Measurements from ENCODE around the gene MMAA. TPM values are rescaled to one million over a fixed set of nuclear protein-coding genes. Genes with fewer than 3 reads are reported as not detected.
"Not testable (repeated sequence)": the region's sequence is repeated elsewhere in the genome, so short reads cannot be mapped to it uniquely, and the experiment has no call there.

The MMAA gene
- total RNA-seq, 6 donors from 2014 or later = 2.1 to 11.7 (median 7.6) TPM

DNA sequence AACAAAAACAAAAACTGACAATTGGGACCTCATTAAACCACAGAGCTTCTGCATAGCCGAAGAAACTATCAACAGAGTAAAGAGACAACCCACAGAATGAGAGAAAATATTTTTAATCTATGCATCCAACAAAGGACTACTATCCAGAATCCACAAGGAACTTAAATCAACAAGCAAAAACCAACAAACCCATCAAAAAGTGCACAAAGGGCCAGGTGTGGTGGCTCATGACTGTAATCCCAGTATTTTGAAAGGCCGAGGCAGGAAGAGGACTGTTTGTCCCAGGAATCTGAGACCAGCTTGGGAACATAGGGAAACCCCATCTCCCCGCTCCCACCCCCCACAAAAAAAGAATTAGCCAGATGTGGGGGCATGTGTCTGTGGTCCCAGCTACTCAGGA lies 71.4 kb downstream of the MMAA start:
- Histone ChIP-seq H3K4me1 (no peaks in the 10 kb centered on the region), H3K4me3 (no peak overlapping the region), H3K27ac (no peak overlapping the region), H3K27me3 (no peaks in the 10 kb centered on the region), H3K9me3 (no peaks in the 10 kb centered on the region), H3K36me3 (no peaks in the 10 kb centered on the region)
- TF ChIP-seq EP300 (IDR thresholded peaks at IDR 0.05) = no peak
- TF ChIP-seq POLR2A (IDR thresholded peaks at IDR 0.05) = no peak
- no peak for TF ChIP-seq POLR2AphosphoS5 (IDR thresholded peaks at IDR 0.05)
- ATAC-seq (ENCODE audit: low FRiP score in 2 of 2) (no peak), DNase-seq (no peak)
- 88 to 90% methylated on average over 3 of the region's 3 CpGs for WGBS, 2 donors

DNA sequence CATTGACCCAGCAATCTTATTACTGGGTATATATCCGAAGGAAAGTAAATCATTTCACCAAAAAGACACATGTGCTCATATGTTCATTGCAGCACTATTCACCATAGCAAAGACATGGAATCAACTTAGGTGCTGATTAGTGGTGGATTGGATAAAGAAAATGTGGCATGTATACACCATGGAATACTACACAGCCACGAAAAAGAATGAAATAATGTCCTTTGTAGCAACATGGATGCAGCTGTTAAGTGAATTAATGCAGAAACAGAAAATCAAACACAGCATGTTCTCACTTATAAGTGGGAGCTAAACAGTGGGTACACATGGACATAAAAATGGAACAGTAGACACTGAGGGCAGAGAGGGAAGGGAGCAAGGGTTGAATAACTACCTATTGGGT lies 72.2 kb downstream of the MMAA start:
- WGBS, 2 donors = 91 to 92% methylated on average over 2 of the region's 2 CpGs
- H3K36me3 ChIP-seq; ATAC-seq (ENCODE audit: low FRiP score in 2 of 2); H3K4me1 ChIP-seq; H3K4me3 ChIP-seq; H3K9me3 ChIP-seq; H3K27me3 ChIP-seq; H3K27ac ChIP-seq; DNase-seq: not testable (repeated sequence)

DNA sequence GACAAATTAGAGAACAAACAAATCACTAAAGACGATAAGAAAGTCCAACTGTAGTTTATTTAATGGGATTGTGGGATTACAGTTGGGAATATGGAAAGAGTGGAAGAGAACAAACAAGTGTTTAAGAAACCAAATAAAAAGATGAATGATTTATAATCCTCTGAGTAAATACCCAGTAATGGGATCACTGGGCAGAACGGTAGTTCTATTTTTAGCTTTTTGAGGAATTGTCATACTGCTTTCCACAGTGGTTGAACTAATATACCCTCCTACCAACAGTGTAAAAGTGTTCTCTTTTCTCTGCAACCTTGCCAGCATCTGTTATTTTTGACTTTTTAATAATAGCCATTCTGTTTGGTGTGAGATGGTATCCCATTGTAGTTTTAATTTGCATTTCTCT lies 75.7 kb downstream of the MMAA start:
- DNase-seq = no peak
- 67 to 74% methylated on average over 2 of the region's 2 CpGs for WGBS, 2 donors
- no peak for ATAC-seq (ENCODE audit: low FRiP score in 2 of 2)
- Histone ChIP-seq H3K27me3 (no peaks in the 10 kb centered on the region), H3K27ac (no peak overlapping the region), H3K4me1 (no peaks in the 10 kb centered on the region), H3K4me3 (no peak overlapping the region), H3K9me3 (no peaks in the 10 kb centered on the region), H3K36me3 (no peaks in the 10 kb centered on the region)
- no peak for TF ChIP-seq POLR2AphosphoS5 (IDR thresholded peaks at IDR 0.05)
- no peak for TF ChIP-seq POLR2A (IDR thresholded peaks at IDR 0.05)
- no peak for TF ChIP-seq EP300 (IDR thresholded peaks at IDR 0.05)

DNA sequence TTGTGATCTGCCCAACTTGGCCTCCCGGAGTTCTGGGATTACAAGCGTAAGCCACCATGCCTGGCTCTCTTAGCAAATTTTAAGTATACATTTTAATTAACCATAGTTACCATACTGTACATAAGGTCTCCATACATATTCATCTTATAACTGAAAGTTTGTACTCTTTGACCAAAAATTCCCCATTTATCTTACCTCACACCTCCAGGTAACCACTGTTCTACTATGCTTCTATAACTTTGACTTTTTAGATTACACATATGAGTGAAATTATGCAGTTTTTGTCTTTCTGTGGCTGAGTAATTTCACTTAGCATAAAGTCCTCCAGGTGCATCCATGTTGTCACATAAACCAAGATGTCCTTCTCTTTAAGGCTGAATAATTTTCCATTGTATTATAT lies 78.1 kb downstream of the MMAA start:
- ATAC-seq (ENCODE audit: low FRiP score in 2 of 2) (no peak), DNase-seq (no peak)
- TF ChIP-seq EP300 (IDR thresholded peaks at IDR 0.05) = no peak
- TF ChIP-seq, protein P1, sequence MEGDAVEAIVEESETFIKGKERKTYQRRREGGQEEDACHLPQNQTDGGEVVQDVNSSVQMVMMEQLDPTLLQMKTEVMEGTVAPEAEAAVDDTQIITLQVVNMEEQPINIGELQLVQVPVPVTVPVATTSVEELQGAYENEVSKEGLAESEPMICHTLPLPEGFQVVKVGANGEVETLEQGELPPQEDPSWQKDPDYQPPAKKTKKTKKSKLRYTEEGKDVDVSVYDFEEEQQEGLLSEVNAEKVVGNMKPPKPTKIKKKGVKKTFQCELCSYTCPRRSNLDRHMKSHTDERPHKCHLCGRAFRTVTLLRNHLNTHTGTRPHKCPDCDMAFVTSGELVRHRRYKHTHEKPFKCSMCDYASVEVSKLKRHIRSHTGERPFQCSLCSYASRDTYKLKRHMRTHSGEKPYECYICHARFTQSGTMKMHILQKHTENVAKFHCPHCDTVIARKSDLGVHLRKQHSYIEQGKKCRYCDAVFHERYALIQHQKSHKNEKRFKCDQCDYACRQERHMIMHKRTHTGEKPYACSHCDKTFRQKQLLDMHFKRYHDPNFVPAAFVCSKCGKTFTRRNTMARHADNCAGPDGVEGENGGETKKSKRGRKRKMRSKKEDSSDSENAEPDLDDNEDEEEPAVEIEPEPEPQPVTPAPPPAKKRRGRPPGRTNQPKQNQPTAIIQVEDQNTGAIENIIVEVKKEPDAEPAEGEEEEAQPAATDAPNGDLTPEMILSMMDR (IDR thresholded peaks at IDR 0.05) = no peak
- TF ChIP-seq POLR2AphosphoS5 (IDR thresholded peaks at IDR 0.05) = no peak
- TF ChIP-seq POLR2A (IDR thresholded peaks at IDR 0.05) = no peak
- Histone ChIP-seq H3K4me3 (no peak overlapping the region), H3K27ac (no peak overlapping the region), H3K4me1 (no peaks in the 10 kb centered on the region), H3K27me3 (no peaks in the 10 kb centered on the region), H3K36me3 (no peaks in the 10 kb centered on the region), H3K9me3 (no peaks in the 10 kb centered on the region)
- 95 to 97% methylated on average over 2 of the region's 2 CpGs for WGBS, 2 donors

DNA sequence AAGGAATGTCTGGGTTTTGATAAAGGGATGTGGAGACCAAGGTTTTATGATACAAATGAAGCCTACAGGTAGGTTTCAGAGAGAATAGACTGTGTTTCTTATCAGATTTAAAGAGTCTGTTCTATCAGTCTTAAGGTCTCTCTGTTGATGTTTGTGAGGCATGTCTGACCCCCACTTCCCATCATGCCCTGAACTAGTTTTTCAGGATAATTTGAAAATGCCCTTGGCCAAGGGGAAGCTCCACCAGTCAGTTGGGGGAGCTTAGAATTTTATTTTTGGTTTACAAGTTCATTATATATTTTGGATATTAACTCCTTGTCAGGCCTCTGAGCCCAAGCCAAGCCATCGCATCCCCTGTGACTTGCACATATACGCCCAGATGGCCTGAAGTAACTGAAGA lies 79.3 kb downstream of the MMAA start:
- 99 to 100% methylated on average over 2 of the region's 2 CpGs for WGBS, 2 donors
- TF ChIP-seq, protein P1 (IDR thresholded peaks at IDR 0.05) = no peak
- TF ChIP-seq EP300 (IDR thresholded peaks at IDR 0.05) (no peak), POLR2AphosphoS5 (IDR thresholded peaks at IDR 0.05) (no peak), POLR2A (IDR thresholded peaks at IDR 0.05) (no peak)
- no peaks in the 10 kb centered on the region for H3K36me3 ChIP-seq
- ATAC-seq (ENCODE audit: low FRiP score in 2 of 2) = no peak
- no peaks in the 10 kb centered on the region for H3K9me3 ChIP-seq
- no peaks in the 10 kb centered on the region for H3K4me1 ChIP-seq
- no peaks in the 10 kb centered on the region for H3K27me3 ChIP-seq
- H3K27ac ChIP-seq = no peak overlapping the region
- H3K4me3 ChIP-seq = no peak overlapping the region
- DNase-seq = no peak

DNA sequence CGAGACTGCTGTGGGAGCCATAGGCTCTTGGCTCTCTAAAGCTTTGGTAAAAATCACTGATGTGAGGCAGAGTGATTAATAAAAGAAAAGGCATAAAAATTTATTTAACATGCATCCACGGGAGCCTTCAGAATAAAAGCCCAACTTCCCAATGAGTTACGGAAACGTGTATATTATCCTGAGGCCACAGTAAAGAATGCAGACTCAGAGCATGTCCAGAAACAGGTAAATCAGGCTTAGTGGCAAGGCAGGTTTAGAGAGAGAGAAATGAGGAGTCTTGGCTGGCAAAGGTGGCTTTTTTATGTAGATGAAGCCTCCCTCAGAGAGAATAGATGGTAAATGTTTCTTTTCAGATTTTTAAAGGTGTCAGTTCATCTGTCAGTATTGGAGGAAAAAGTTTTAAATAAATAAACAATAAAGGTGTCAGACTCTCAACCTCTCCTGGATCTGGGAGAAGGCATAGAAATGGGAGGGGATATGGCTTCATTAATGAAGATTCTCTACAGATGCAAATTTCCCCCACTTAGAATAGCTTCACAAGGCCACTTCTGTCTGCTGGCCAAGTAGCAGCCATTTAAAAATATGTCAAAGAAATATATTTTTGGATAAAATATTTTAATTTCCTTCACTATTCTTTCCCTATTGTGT lies 84.8 kb downstream of the MMAA start:
- no peaks in the 10 kb centered on the region for H3K36me3 ChIP-seq
- 64 to 71% methylated on average over 4 of the region's 4 CpGs for WGBS, 2 donors
- DNase-seq (no peak), ATAC-seq (ENCODE audit: low FRiP score in 2 of 2) (no peak)
- no peak overlapping the region for H3K4me3 ChIP-seq
- TF ChIP-seq, protein P1 (IDR thresholded peaks at IDR 0.05) = no peak
- no peak for TF ChIP-seq POLR2AphosphoS5 (IDR thresholded peaks at IDR 0.05)
- no peaks in the 10 kb centered on the region for H3K9me3 ChIP-seq
- no peaks in the 10 kb centered on the region for H3K27me3 ChIP-seq
- no peaks in the 10 kb centered on the region for H3K4me1 ChIP-seq
- no peak overlapping the region for H3K27ac ChIP-seq
